Testis (tissue), 3 donors: ENCODE measurements around the gene ERFE. TPM values are rescaled to one million over a fixed set of nuclear protein-coding genes. Genes with fewer than 3 reads are reported as not detected.

ENCODE experiments used
- DNase-seq: peaks from one replicate; pipeline ENCODE4 v3.0.0-alpha.2; 2019
- H3K27ac ChIP-seq, 2 donors: fragments of 200-600 bp; sonication (generic); one replicate each; pipeline ENCODE4 v1.5.1; 2019
- H3K27me3 ChIP-seq: fragments of 200-600 bp; sonication (generic); one replicate; pipeline ENCODE4 v1.5.1; 2019
- H3K36me3 ChIP-seq: fragments of 200-600 bp; sonication (generic); one replicate; pipeline ENCODE4 v1.5.1; 2017; ENCODE audit warnings: low read depth; ENCODE audit errors: missing control alignments
- H3K4me1 ChIP-seq: fragments of 200-600 bp; sonication (generic); one replicate; pipeline ENCODE4 v1.5.1; 2019
- H3K4me3 ChIP-seq, 2 donors: fragments of 200-600 bp; sonication (generic); one replicate each; pipeline ENCODE4 v1.5.1; 2017 to 2019
- H3K9me3 ChIP-seq: fragments of 200-600 bp; sonication (generic); one replicate; pipeline ENCODE4 v1.5.1; 2017
- CTCF ChIP-seq, 3 experiments: fragments of 450-650 bp in 2 of 3; fragments of 200-600 bp in 1 of 3; sonication (generic) in 1 of 3; IDR thresholded peaks; one replicate each; pipeline ENCODE4 v1.5.1; 2016 to 2019; ENCODE audit warnings: antibody characterized with exemption in 3 of 3, mild to moderate bottlenecking in 2 of 3, moderate library complexity in 1 of 3
- POLR2A ChIP-seq: fragments of 450-650 bp; IDR thresholded peaks from one replicate; pipeline ENCODE4 v1.6.1; 2017; ENCODE audit warnings: antibody characterized with exemption, mild to moderate bottlenecking, moderate library complexity
- WGBS, 2 donors: methylation state at CpG; one replicate each; pipeline ENCODE4 v1.1.5; 2018; 5-methylcytosine and 5-hydroxymethylcytosine counted together
- intact Hi-C: fragments of 100-400 bp; cut with DNase I; formaldehyde crosslinking; loops from one replicate; pipeline ENCODE4 v1.15.1; 2023; ENCODE audit warnings: low total_unique reads
- polyA plus RNA-seq: library from polyadenylated mRNA; stranded (reverse); fragments of 350-450 nt; fragmentation: Illumina TruSeq; extraction: RNeasy Lipid Tissue Mini Kit (QIAGEN cat#74804); gene quantifications from one replicate; pipeline ENCODE4 v1.2.3, GENCODE V29; 2014; ENCODE audit warnings: low read depth, low replicate concordance; ENCODE audit not compliant: insufficient read depth
- total RNA-seq, 2 donors: library from RNA; depleted of rRNA; stranded (reverse); fragments of >200 nt; gene quantifications; one replicate each; pipeline ENCODE4 v1.2.3, GENCODE V29; 2016

Gene ERFE
- total and polyA plus RNA-seq, 3 donors from 2014 or later, result 9.5 to 31.0 (median 23.1) TPM

GRCh38 chr2:238183821-238184220 is 25.1 kb downstream of the ERFE start:
- H3K27ac ChIP-seq, result no peak overlapping the region
- no peak for DNase-seq
- no peaks in the 10 kb centered on the region for H3K4me1 ChIP-seq
- H3K9me3 ChIP-seq, result no peaks in the 10 kb centered on the region
- WGBS, 2 donors, result 86 to 88% methylated on average over 4 of the region's 4 CpGs
- intact Hi-C loops, result no loop called here
- no peaks in the 10 kb centered on the region for H3K27me3 ChIP-seq
- H3K4me3 ChIP-seq, result no peak overlapping the region
- TF ChIP-seq CTCF (IDR thresholded peaks at IDR 0.05), result no peak
- TF ChIP-seq POLR2A, result no peak
- no peaks in the 10 kb centered on the region for H3K36me3 ChIP-seq

- no peak for TF ChIP-seq POLR2A
- TF ChIP-seq CTCF (IDR thresholded peaks at IDR 0.05), result no peak
- no peaks in the 10 kb centered on the region for H3K4me1 ChIP-seq
- H3K27me3 ChIP-seq, result no peaks in the 10 kb centered on the region
- DNase-seq, result no peak
- H3K27ac ChIP-seq, result no peak overlapping the region
- H3K9me3 ChIP-seq, result no peaks in the 10 kb centered on the region
- H3K36me3 ChIP-seq, result no peaks in the 10 kb centered on the region
- 90 to 93% methylated on average over 17 of the region's 17 CpGs for WGBS, 2 donors
- intact Hi-C loops, result no loop called here
- no peak overlapping the region for H3K4me3 ChIP-seq
Measured at GRCh38 chr2:238187618-238188548, 29.1 kb downstream of the ERFE start.

- H3K9me3 ChIP-seq, result no peaks in the 10 kb centered on the region
- TF ChIP-seq POLR2A (no peak), CTCF (IDR thresholded peaks at IDR 0.05) (no peak)
- H3K4me1 ChIP-seq, result no peaks in the 10 kb centered on the region
- H3K27ac ChIP-seq, result no peak overlapping the region
- 93 to 96% methylated on average over 2 of the region's 2 CpGs for WGBS, 2 donors
- no peaks in the 10 kb centered on the region for H3K36me3 ChIP-seq
- intact Hi-C loops, result no loop called here
- H3K27me3 ChIP-seq, result no peaks in the 10 kb centered on the region
- DNase-seq, result no peak
- H3K4me3 ChIP-seq, result no peak overlapping the region
Measured at GRCh38 chr2:238190445-238190844, 31.7 kb downstream of the ERFE start.

GRCh38 chr2:238202326-238203093 is 43.7 kb downstream of the ERFE start:
- TF ChIP-seq POLR2A, result no peak
- TF ChIP-seq CTCF (IDR thresholded peaks at IDR 0.05), result no peak
- no peaks in the 10 kb centered on the region for H3K36me3 ChIP-seq
- no peaks in the 10 kb centered on the region for H3K9me3 ChIP-seq
- no peaks in the 10 kb centered on the region for H3K27me3 ChIP-seq
- peak overlapping the region in 1 of 2 donors; percentile 93 for H3K27ac ChIP-seq
- peaks cover 18% of the 10 kb centered on the region for H3K4me1 ChIP-seq
- intact Hi-C loops, result no loop called here
- H3K4me3 ChIP-seq, result peak overlapping the region; percentile 70 to 97
- DNase-seq, result no peak
- 5 to 8% methylated on average over 24 to 27 of the region's 27 CpGs for WGBS, 2 donors
